GM19395 (cell line): Measurements from ENCODE around the gene CARMIL1.
"Not testable (repeated sequence)": the region's sequence is repeated elsewhere in the genome, so short reads cannot be mapped to it uniquely, and the experiment has no call there.

ENCODE experiments used
- ATAC-seq: cut with Tn5 transposase; IDR thresholded peaks from one replicate; pipeline ENCODE4 v1.9.1; 2021; ENCODE audit warnings: mild to moderate bottlenecking, moderate library complexity; ENCODE audit not compliant: unreplicated experiment

CARMIL1 gene

GRCh38 chr6:25548451-25548850, 269.3 kb downstream of the CARMIL1 start:
- no peak for ATAC-seq

DNA sequence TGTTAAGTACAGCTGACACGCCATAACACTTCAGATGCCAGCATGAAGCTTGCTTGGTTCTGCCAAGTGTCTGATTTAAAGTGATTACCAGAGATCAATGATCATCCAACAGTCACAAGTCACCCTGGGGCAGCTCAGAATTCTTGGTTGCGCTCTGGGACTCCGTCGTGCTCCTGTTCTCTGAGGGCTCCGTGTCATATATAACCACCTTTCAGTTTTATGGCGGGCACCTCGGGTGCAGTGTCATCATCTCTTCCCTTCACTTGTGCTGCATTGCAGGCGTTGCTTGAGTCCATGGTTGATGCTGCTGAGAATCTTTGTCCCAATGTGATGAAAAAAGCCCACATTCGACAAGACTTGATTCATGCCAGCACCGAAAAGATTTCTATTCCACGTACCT, 271.5 kb downstream of the CARMIL1 start:
- no peak for ATAC-seq

GRCh38 chr6:25553502-25553901, 274.3 kb downstream of the CARMIL1 start:
- no peak for ATAC-seq

DNA sequence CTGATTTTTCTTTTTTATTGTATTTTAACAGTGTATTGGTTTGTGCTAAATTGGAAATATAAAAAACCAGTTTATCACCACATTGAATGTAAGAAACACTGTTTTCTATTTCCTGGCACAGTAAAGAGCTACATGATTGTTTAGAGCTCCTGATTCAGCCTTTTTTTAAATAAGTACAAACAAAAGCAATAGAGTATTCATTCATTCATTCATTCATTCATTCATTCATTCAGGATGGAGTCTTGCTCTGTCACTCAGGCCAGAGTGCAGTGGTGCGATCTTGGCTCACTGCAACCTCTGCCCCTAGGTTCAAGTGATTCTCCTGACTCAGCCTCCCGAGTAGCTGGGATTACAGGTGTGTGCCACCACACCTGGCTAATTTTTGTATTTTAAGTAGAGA, 276.0 kb downstream of the CARMIL1 start:
- ATAC-seq = no peak

DNA sequence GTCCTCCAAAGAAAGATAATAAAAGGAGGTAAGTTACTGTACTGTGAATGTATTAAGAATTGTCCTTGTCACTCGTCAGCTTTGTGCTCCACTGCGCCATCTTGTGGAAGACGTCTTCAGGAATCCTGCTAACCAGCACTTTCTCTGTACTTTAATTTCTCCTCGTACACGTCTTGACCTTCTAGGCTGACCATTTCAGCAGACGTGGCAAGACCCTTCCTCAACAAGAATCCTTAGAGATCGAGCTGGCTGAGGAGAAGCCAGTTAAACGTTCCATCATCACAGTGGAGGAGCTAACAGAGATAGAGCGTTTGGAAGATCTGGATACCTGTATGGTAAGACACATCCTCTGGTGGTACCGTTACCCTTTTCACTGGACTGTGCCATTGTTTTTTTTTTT, 277.3 kb downstream of the CARMIL1 start:
- no peak for ATAC-seq

DNA sequence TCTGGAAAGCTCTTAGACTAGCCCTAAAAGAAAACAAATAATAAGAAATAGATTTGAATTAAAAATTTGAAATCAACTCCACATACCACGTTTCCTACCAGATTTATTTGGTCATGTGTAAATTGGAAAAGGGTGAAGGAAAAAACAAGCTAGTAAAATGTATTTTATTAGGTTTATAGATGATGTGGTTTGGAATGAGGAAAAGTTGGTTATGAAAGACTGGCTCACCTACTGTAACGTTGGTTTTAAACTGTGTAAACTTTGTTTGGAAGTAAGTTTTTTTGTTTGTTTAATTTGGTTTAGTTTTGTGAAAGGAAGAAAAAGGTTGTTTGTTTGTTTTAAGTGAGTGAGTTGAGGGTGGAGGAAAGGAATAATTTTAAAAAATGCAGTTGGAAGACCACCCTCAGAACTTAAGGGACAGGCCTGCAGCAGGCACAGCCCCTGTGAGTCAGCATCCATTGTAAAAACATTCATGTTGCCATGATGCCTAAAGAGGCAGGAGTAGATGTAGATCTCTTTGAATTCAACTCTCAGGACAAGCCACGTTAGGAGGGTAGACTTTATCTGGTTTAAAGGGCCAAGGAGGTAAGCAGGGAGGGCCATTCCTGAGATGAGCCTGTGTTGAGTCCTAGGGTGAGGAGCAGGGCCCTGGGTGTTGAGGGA, 279.1 kb downstream of the CARMIL1 start:
- no peak for ATAC-seq

DNA sequence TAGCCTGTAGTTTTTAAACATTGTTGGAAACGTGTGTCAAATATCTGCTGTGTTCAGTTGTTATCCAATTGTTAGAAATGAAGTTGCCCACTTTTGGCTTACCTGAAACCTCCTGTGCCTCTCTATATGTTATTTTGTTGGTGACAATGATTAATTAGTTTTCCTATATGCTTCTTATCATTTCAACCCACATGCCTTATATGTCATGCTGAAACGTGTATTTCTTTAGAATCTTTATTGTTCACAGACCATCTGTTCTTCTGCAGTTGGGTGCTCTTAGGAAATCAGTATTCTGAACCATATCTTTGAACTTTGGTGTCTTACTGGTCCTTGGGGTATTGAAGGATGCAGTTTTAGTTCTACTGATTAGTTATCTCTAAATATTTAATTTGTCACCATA, 281.7 kb downstream of the CARMIL1 start:
- ATAC-seq = no peak

GRCh38 chr6:25564943-25565342, 285.8 kb downstream of the CARMIL1 start:
- ATAC-seq = no peak

GRCh38 chr6:25570578-25570977, 291.4 kb downstream of the CARMIL1 start:
- ATAC-seq = no peak

DNA sequence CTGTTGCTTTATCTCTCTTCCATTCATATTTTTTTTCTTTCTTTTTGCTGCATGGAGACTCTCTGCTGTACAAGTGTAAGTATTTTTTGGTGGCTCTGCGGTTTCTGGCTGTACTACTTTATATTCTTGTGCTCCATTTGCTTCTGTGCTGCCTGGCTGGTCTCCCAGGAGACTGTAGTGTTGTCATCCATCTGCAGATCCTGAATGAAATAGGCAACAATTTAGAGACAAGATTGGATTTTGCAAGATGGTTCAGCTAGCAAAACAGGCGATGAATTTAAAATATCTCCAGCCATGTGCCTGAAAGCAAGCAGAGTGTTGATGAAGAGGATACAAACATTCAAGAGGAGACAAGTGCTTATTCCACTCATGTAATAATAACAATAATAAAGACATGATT, 297.7 kb downstream of the CARMIL1 start:
- ATAC-seq = no peak

GRCh38 chr6:25578538-25578937, 299.4 kb downstream of the CARMIL1 start:
- ATAC-seq = no peak

- ATAC-seq = no peak
Measured at GRCh38 chr6:25579391-25579883, 300.3 kb downstream of the CARMIL1 start.

- ATAC-seq = no peak
Measured at GRCh38 chr6:25579902-25580495, 300.8 kb downstream of the CARMIL1 start.

GRCh38 chr6:25582101-25582500, 302.9 kb downstream of the CARMIL1 start:
- no peak for ATAC-seq

GRCh38 chr6:25583099-25583498, 303.9 kb downstream of the CARMIL1 start:
- no peak for ATAC-seq

GRCh38 chr6:25583906-25584305, 304.7 kb downstream of the CARMIL1 start:
- ATAC-seq = no peak

GRCh38 chr6:25585225-25585624, 306.1 kb downstream of the CARMIL1 start:
- no peak for ATAC-seq

- ATAC-seq = not testable (repeated sequence)
Measured at GRCh38 chr6:25586119-25586518, 306.9 kb downstream of the CARMIL1 start.

DNA sequence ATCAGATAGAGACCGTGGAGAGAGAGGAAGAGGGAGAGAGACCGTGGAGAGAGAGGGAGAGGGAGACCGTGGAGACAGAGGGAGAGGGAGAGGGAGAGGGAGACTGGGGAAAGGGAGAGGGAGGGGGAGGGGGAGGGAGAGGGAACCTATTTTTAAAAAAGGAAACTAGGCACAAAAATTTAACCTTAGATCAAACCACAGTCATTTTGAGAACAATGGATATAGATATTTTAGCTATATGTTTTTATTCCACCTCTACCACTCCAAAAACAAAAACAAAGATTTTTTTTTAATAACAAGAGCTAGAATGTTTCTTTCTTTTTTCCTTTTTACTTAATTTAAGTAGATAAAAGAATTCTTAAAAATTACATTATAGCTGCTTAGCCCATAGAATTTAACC, 307.8 kb downstream of the CARMIL1 start:
- no peak for ATAC-seq

DNA sequence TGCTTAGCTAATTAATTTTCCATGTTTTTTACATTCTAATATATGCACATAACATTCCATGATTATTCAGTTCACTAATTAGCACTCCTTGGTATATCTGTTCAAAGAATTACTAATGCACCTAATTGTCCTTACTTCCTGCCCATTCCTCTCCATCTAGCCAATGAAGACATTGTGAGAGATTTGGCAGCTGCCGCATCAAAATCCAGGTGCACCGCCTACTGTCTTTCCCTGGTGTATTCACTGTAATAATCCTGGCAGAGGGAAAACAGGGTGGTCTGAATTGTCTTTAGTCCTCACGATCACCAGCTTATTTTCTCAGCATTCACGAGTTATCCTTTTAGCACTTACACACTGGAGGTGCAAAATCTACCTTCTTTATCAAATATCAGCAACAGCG, 311.8 kb downstream of the CARMIL1 start:
- no peak for ATAC-seq

DNA sequence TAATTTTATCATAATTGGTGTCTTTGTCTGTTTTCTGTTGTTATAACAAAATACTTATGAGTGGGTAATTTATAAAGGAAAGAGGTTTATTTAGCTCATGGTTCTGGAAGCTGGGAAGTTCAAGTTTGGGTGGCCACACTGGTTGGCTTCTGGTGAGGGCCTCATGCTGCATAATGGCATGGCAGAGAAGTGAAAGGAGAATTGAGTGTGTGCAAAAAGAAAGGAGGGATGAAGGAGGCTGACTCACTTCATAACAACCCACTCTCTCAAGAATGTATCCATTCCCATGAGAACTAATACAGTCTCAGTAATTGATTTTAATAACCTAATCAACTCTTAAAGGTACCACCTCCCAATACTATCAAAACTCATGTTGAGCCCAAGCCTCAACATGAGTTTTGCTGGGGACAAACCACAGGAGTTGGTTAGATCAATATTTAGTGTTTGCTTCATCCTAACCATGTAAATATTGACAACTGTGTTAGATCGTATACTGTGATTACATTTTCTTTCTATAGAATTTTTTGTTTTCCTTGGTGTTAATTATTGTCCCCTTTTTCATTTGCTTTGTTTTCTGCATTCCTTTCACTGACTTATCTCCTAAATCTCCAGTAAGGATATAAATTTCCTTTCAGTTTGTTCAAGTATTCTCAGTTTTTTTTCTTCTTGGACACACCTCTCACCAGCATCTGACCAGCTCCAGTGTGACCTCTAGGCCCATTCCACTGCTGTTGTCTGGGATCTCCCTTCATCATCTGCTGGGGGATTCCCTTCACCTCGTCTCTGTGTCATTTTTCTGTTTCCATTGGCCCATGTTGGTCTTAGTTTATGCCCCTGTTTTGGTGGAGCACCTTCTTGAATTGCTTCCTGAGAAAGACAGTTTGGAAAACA, 318.0 kb downstream of the CARMIL1 start:
- no peak for ATAC-seq
